ENCODE measurements around the gene BDKRB1.

The BDKRB1 gene

GRCh38 chr14:96264853-96265252, 8.8 kb downstream of the BDKRB1 start:
- H3K4me3 ChIP-seq, result no peak overlapping the region
- DNase-seq (ENCODE audit: low spot score), result no peak
- no peak overlapping the region for H3K27ac ChIP-seq
- TF ChIP-seq, protein P1, sequence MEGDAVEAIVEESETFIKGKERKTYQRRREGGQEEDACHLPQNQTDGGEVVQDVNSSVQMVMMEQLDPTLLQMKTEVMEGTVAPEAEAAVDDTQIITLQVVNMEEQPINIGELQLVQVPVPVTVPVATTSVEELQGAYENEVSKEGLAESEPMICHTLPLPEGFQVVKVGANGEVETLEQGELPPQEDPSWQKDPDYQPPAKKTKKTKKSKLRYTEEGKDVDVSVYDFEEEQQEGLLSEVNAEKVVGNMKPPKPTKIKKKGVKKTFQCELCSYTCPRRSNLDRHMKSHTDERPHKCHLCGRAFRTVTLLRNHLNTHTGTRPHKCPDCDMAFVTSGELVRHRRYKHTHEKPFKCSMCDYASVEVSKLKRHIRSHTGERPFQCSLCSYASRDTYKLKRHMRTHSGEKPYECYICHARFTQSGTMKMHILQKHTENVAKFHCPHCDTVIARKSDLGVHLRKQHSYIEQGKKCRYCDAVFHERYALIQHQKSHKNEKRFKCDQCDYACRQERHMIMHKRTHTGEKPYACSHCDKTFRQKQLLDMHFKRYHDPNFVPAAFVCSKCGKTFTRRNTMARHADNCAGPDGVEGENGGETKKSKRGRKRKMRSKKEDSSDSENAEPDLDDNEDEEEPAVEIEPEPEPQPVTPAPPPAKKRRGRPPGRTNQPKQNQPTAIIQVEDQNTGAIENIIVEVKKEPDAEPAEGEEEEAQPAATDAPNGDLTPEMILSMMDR (IDR thresholded peaks at IDR 0.05), result no peak

GRCh38 chr14:96265383-96266095, 9.5 kb downstream of the BDKRB1 start:
- no peak for DNase-seq (ENCODE audit: low spot score)
- TF ChIP-seq, protein P1 (IDR thresholded peaks at IDR 0.05), result no peak
- Histone ChIP-seq H3K27ac (no peak overlapping the region), H3K4me3 (no peak overlapping the region)

DNA sequence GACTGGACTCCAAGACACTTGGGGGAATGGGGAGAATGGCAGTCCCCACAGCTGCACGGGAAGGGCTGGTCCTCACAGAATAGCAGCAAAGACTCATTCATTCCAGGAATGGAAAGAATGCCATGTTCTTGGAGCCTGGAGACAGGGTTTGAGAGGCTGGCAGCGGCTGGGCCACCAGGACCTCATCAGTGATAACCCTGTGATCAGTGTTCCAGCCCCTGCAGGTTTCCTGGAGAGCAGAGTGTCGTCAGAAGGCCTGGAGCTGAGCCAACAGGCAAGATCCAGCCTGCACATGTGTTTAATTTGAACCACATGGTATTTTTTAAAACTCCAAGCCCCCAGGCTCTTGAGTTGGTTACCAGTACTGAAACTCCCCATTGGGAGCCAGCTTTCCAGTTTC, 11.3 kb downstream of the BDKRB1 start:
- no peak overlapping the region for H3K27ac ChIP-seq
- H3K4me3 ChIP-seq, result no peak overlapping the region
- TF ChIP-seq, protein P1 (IDR thresholded peaks at IDR 0.05), result no peak
- DNase-seq (ENCODE audit: low spot score), result no peak

GRCh38 chr14:96267916-96268315, 11.9 kb downstream of the BDKRB1 start:
- TF ChIP-seq, protein P1 (IDR thresholded peaks at IDR 0.05), result no peak
- H3K27ac ChIP-seq, result no peak overlapping the region
- H3K4me3 ChIP-seq, result no peak overlapping the region
- DNase-seq (ENCODE audit: low spot score), result no peak

DNA sequence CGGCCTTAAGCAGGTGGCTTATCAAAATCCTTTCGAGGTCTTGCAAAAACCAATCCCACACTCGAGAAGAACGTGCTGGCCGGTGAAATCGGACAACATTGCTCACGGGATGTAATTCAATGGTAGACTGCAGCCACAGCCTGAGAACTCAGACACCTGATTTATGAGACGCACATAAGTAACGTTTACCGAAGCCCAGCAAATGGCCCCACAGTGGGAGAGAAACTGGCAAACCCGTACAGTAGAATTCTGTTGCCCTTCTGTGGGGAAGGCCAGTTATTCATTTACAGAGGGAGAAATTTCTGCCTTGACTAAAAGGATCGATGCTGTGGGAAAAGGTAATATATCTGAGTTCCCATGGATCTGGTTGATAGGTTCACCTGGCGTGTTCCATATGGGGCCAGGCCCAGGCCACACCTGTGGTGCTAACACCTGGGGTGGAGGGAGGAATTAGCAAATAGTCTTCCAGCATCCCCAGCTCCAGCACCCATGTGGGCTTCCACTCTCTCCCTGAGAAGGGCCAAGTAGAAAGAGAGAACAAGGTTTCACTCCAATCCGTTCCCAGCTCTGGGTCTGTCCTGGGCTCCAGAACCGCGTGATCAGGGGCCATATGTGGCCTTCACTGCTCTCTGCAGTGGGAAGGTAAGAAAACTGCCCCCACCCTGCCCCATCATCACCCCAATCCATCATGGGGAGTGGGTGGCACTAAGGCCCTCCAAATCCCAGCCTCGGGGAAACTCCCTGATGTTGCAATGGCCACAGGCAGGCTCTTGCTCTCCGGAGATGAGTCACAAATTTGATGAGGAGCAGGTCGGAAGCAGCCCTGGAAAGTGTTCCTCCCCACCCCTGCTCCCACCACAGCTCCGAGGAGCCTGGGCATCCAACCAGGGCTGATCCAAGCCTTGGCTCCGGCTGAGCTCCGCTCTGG, 12.7 kb downstream of the BDKRB1 start:
- no peak overlapping the region for H3K4me3 ChIP-seq
- DNase-seq (ENCODE audit: low spot score), result no peak
- TF ChIP-seq, protein P1 (IDR thresholded peaks at IDR 0.05), result no peak
- H3K27ac ChIP-seq, result peak overlapping the region in 1 of 2 donors; percentile 37

DNA sequence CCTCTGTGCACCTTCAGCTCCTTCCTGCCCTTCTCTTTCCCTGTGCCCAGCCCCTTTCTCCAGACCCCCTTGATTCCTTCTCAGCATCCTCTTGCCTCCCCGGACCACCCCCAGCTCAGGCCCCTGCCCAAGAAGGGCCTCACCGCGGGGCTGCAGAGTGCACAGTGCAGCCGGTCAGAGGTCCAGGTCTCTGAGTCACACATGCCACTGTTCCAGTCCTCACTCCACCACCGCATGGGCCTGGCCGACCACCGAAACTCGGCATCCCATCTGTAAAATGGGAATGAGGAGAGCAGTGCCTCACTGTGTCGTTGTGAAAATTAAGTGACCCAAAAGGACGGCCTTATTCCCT, 13.3 kb downstream of the BDKRB1 start:
- Histone ChIP-seq H3K27ac (peak overlapping the region in 1 of 2 donors; percentile 37), H3K4me3 (no peak overlapping the region)
- TF ChIP-seq, protein P1 (IDR thresholded peaks at IDR 0.05), result no peak
- no peak for DNase-seq (ENCODE audit: low spot score)

All from coronary artery (tissue), 2 donors.